KBM-7 (cell line): ENCODE measurements around the gene GOLGA6L10.
"Not testable (repeated sequence)": the region's sequence is repeated elsewhere in the genome, so short reads cannot be mapped to it uniquely, and the experiment has no call there.

Source experiments
- DNase-seq: peaks from one replicate; pipeline ENCODE4 v3.0.0-alpha.2; 2015
- in situ Hi-C: fragments of 300-500 bp; cut with MboI; formaldehyde crosslinking; loops from 2 replicates; pipeline ENCODE4 v1.14.3; 2020; ENCODE audit warnings: low sequenced_read_pairs, low pct_unique_long_range_greater_than_20kb, mixed read lengths

The GOLGA6L10 gene

GRCh38 chr15:82324831-82325230 is 24.4 kb downstream of the GOLGA6L10 start:
- in situ Hi-C loops, DNase-seq: not testable (repeated sequence)

- in situ Hi-C loops, DNase-seq: not testable (repeated sequence)
These were observed 26.8 kb downstream of the GOLGA6L10 start for GRCh38 chr15:82322488-82322887.

- DNase-seq, in situ Hi-C loops: not testable (repeated sequence)
These were observed 28.4 kb downstream of the GOLGA6L10 start for GRCh38 chr15:82320861-82321260.

GRCh38 chr15:82319522-82320278 is 29.6 kb downstream of the GOLGA6L10 start:
- DNase-seq, in situ Hi-C loops: not testable (repeated sequence)

- DNase-seq, in situ Hi-C loops: not testable (repeated sequence)
These were observed 31.0 kb downstream of the GOLGA6L10 start for GRCh38 chr15:82318281-82318680.

GRCh38 chr15:82317516-82317915 is 31.8 kb downstream of the GOLGA6L10 start:
- in situ Hi-C loops, DNase-seq: not testable (repeated sequence)

GRCh38 chr15:82317091-82317489 is 32.2 kb downstream of the GOLGA6L10 start:
- in situ Hi-C loops = no loop called here
- no peak for DNase-seq

GRCh38 chr15:82316247-82317090 is 32.8 kb downstream of the GOLGA6L10 start:
- in situ Hi-C loops, DNase-seq: not testable (repeated sequence)

GRCh38 chr15:82315519-82316246 is 33.6 kb downstream of the GOLGA6L10 start:
- no peak for DNase-seq
- in situ Hi-C loops = no loop called here

GRCh38 chr15:82314769-82315518 is 34.3 kb downstream of the GOLGA6L10 start:
- in situ Hi-C loops = no loop called here
- DNase-seq = no peak

GRCh38 chr15:82313951-82314768 is 35.1 kb downstream of the GOLGA6L10 start:
- DNase-seq, in situ Hi-C loops: not testable (repeated sequence)

- no peak for DNase-seq
- in situ Hi-C loops = no loop called here
These were observed 35.8 kb downstream of the GOLGA6L10 start for GRCh38 chr15:82313446-82313845.

GRCh38 chr15:82312586-82313349 is 36.5 kb downstream of the GOLGA6L10 start:
- DNase-seq = no peak
- in situ Hi-C loops = no loop called here

- DNase-seq, in situ Hi-C loops: not testable (repeated sequence)
These were observed 38.0 kb downstream of the GOLGA6L10 start for GRCh38 chr15:82311321-82311720.

- DNase-seq = no peak
- in situ Hi-C loops = no loop called here
These were observed 39.5 kb downstream of the GOLGA6L10 start for GRCh38 chr15:82309802-82310201.

GRCh38 chr15:82307714-82308081 is 41.6 kb downstream of the GOLGA6L10 start:
- in situ Hi-C loops = no loop called here
- DNase-seq = no peak
